Activated gamma-delta T cell treated with anti-CD3 and anti-CD28 coated beads, Interleukin-2, amount 50 U/mL, for 16 hours (primary cell): ENCODE data around the gene YPEL3.

Source experiments
- DNase-seq: peaks from one replicate; pipeline ENCODE4 v3.0.0-alpha.2; 2020; ENCODE audit warnings: low read depth

Gene YPEL3

DNA sequence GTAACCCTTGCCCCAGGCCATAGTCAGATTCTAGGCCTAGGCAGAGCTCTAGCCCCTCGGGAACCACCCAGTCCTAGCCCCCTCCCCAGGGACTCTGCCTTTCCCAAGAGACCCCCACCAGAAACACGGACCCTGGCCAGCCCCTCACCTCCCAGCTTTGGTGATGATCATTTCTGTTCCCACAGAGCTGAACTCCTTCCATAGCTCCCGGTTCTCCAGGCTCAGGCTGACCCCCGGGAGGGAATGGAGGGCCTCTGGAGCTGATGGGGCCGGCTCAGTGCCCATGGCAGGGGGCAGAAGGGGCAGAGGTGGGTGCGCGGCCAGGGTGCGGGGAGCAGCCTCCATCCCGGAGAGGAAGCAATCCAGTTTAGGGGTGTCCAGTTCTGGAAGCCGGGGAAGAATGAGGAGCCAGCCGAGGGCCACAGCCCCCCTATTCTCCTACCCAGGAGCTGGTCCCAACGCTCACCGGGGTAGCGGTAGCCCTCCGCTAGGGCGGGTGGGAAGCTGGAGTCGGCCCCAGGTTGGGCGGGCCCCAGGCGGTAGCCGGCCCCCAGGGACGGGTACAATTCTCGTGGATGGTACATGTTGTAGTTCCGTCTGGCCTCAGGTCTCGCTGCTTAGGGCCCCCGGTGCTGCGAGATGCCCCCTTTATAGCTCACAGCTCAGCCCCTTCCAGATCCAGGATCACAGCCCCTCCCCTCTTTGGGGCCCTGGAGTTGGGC lies 5.2 kb downstream of the YPEL3 start:
- no peak for DNase-seq

- DNase-seq, result no peak
Measured at GRCh38 chr16:30088832-30089624, 7.0 kb downstream of the YPEL3 start.

- no peak for DNase-seq
Measured at GRCh38 chr16:30088237-30088831, 7.7 kb downstream of the YPEL3 start.

- no peak for DNase-seq
Measured at GRCh38 chr16:30087181-30087898, 8.7 kb downstream of the YPEL3 start.

DNA sequence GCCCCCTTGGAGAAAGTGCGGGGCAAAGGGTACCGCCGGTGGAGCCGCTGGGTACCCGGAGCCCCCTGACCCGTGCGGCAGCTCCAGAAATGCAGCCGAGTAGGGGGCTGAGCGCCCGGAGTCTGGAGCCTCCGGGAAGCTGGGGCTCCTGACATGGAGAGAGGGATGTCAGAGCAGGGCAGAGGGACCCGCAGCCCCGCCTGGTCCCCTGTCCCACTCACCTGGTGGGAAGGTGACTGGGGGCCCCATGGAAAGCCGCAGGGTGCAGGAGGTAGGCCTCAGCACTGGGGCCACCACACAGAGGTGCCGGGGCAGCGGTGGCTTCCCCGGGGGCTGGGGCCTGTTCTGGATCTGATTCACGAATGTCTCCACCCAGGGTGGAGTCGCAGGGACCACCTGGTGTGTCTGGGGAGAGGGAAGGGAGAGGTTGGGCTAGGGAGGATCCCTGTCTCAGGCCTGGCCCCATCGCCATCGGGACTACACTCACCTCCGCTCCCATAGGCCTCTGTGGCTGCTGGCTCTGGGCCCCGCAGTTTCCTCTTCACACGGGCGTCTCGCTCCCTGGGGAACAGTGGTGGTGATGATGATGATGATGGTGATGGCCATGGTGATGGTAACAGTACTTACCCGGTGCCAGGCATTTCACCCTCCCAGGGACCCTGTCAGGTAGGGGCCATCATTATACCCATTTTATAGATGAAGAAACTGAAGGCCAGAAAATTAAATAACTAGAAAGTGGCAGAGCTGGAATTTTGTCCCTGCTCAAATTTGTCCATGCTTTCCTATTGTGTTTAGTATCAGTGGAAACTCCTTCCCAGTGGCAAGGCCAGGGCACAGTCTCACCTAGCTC lies 9.5 kb downstream of the YPEL3 start:
- DNase-seq, result no peak

GRCh38 chr16:30085820-30086219 lies 10.2 kb downstream of the YPEL3 start:
- no peak for DNase-seq

- no peak for DNase-seq
Measured at GRCh38 chr16:30085247-30085646, 10.8 kb downstream of the YPEL3 start.

DNA sequence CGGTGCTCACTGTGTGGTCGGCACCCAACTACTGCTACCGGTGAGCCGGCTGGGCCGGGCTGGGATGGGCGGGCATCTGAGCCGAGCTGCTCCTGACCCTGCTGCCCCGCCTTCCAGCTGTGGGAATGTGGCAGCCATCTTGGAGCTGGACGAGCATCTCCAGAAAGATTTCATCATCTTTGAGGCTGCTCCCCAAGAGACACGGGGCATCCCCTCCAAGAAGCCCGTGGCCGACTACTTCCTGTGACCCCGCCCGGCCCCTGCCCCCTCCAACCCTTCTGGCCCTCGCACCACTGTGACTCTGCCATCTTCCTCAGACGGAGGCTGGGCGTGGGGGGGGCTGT lies 11.2 kb downstream of the YPEL3 start:
- no peak for DNase-seq

GRCh38 chr16:30084096-30084815 lies 11.8 kb downstream of the YPEL3 start:
- DNase-seq, result no peak

- no peak for DNase-seq
Measured at GRCh38 chr16:30083216-30084055, 12.6 kb downstream of the YPEL3 start.

DNA sequence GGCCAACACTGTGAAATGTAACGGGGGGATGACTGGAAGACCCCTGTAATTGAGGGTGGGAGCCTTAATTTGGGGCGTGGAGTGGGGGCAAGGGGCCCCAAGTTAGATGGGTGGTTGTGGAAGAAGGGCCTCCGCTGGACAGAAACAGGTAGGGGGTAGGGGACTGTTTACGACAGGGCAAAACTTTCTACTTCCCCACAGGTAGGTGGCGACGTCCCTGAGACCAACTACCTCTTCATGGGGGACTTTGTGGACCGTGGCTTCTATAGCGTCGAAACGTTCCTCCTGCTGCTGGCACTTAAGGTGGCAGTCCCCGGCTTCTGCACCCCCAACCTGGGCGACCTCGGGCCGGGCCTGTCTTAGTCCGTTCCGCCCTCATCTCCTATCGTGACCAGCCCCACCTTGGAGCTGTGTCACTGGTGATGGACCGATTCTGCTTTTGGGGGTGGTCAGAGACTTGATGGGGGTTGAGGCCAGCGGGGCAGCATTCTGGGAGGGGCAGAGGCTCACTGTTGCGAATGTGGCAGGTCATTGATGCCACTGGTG lies 13.4 kb downstream of the YPEL3 start:
- no peak for DNase-seq

DNA sequence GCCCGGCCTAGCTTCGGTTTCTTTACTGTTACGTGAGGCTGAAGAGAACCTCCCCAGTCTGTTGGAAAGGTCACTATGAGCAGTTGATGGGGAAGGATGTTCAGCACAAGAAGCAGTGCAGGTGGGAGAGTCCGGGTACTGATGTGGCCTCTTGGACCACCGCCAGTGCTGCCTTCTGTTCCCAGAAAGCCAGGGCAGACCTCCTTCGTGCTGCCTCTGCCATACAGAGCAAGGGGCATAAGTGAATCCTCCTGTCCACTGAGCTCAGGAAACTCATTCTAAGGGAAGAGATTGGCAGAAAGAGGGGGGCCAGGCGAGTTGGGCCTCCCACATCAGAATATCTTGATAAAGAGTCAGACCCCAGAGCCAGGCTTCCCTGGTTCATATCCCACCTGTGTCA lies 16.5 kb downstream of the YPEL3 start:
- DNase-seq, result no peak

DNA sequence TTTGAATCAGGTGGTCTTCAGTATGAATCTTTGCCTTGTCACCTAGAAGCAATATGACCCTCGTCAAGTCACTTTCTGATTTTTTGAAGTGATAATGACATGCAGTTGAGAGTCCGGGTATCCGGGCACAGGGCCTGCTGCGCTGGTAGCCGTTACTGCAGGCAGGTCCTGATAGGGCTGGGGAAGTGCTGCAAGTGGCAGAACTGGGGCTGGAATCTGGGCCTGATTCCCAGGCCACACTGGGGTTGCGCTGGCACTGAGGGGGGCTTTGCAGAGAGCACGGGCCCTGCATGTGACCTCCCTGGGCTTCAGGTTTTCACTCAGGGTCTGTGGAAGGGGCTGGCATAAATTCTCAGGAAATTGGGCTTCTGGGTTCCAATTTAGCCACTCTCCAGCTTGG lies 17.3 kb downstream of the YPEL3 start:
- DNase-seq, result no peak

- no peak for DNase-seq
Measured at GRCh38 chr16:30077656-30078055, 18.4 kb downstream of the YPEL3 start.

GRCh38 chr16:30076276-30076791 lies 19.7 kb downstream of the YPEL3 start:
- no peak for DNase-seq

DNA sequence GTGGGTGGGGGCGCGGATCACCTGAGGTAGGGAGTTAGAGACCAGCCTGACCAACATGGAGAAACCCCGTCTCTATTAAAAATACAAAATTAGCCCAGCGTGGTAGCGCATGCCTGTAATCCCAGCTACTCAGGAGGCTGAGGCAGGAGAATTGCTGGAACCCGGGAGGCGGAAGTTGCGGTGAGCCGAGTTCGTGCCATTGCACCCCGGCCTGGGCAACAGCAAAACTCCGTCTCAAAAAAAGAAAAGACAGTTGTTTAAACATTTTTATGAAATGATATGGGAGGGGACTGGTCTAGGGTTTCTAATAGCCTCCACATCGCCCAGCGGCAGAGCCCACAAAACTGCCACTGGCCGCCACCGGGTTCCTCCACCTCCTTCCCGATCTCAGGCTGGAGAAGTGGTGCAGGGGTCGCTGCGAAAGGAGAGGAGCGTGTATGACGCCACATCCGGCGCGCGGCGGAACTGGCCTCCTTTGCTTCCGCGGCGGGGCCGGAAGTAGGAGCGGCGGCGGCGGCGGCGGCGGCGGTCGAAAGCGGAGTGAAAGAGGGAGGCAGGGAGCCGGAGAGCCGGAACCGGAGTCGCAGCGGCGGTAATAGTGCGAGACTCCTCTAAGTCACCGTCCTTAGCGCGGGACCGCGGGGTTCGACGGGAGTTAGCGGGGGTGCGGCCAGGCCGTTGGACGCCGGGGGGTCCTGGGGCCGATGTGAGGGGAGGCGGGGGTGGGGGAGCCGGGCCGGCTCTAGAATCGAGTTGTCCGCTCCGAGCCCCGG lies 20.3 kb downstream of the YPEL3 start, which contains the start of gene PPP4C:
PPP4C (plus strand) TSS at position 492 of the 773 bp plus-strand sequence. CDS start 384 bp downstream, outside the sequence.
- peak; percentile 82 for DNase-seq

DNA sequence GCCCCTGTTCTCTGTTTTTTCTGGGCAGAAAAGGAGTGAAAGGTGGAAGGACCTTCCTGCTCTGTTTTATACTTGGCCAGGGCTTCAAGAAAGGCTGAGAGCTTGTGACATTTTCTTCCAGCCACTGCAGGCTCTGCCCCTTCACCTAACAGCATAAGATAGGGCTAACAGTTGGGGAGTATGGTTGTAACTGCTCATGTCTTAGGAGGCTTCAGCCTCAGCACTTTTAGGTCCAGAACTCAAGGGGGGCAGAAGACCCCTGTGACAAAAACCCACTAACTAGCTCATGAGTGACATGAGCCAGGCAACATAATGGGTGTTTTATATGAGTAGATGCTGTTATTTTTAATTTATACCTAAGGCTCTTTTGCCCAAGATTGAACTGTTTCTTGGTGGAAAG lies 25.5 kb downstream of the YPEL3 start:
- DNase-seq, result no peak

DNA sequence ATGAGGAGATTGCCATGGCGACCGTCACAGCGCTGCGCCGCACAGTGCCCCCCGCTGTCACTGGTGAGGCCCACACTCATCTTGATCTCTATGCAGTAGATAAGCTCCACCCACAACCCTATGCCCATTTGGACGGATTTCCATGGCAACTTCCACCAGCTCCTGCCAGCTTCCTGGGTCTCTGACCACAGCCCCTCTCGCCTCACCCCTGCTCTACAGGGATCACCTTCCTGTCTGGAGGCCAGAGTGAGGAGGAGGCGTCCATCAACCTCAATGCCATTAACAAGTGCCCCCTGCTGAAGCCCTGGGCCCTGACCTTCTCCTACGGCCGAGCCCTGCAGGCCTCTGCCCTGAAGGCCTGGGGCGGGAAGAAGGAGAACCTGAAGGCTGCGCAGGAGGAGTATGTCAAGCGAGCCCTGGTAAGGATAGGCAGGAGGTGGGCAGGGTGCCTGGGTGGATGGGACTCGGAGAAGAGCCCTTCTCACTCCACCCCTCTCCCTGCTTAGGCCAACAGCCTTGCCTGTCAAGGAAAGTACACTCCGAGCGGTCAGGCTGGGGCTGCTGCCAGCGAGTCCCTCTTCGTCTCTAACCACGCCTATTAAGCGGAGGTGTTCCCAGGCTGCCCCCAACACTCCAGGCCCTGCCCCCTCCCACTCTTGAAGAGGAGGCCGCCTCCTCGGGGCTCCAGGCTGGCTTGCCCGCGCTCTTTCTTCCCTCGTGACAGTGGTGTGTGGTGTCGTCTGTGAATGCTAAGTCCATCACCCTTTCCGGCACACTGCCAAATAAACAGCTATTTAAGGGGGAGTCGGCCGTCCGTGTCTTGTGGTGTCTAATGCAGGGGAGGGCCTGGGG lies 26.2 kb downstream of the YPEL3 start:
- DNase-seq, result no peak
